HG02798 (cell line): Measurements from ENCODE around the gene SERPINI1.
A peak's percentile ranks its signal among the peaks of the same experiment; 100 is the strongest.

Source experiments
- ATAC-seq: cut with Tn5 transposase; IDR thresholded peaks from one replicate; pipeline ENCODE4 v1.9.1; 2021; ENCODE audit warnings: mild to moderate bottlenecking; ENCODE audit not compliant: unreplicated experiment, poor library complexity

The SERPINI1 gene

DNA sequence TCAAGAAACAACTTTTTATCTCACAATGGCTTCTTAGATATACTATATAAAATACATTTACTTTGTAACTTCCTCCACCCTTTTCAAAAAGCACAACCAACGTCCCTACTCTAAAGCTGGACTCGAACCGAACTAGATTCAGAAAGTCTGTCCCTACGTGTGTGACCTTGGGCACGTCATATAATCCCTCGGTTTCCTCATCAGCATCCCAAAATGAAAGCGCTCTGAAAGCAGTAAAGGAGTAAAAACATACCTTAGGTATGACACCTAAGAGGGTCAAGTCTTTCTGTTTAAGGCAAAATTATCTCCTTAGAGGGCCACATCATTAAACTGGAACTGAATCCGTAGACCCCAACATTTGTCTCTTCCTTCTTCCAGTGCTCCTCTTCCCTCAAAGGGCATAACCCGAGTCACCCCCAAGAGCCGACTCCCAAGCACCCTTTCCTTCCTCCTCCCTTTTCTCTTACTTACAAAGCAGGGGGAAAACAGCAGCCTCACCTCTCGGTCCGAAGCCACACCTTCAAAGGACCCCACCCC, 1.5 kb upstream of the SERPINI1 start:
- ATAC-seq: no peak

GRCh38 chr3:167734498-167735232, 856 bp upstream of the SERPINI1 start, which contains the start of gene PDCD10:
Gene PDCD10, minus strand, starts transcription at chr3:167734892. Its CDS starts 14,735 bp downstream, at chr3:167720157.
- peak; percentile 90 for ATAC-seq

DNA sequence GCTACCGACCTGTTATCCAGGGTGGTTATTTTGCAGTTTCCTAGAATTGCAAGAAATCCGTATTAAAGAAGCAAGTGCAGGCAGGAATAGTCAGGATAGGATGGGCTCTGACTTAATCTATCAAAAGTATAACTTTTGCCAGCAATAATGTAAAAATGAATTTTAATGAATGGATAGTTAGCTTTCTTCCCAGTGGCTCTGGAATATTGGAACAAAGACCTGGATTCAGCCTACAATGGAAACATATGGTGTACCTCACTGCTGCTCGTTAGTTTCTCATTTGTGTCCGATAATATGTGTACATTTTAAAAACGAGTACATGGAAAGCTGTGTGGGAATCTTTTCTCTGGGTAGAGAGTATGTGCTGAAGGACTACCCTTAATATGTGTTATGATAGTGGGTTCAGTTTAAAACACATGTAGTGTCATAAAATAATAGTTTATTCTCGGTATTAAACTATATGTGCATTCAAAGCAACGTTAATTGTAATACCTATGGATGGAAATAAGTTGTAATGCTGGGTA, 805 bp downstream of the SERPINI1 start:
- ATAC-seq: no peak

- no peak for ATAC-seq
Measured at GRCh38 chr3:167736997-167737396, 1.5 kb downstream of the SERPINI1 start.

DNA sequence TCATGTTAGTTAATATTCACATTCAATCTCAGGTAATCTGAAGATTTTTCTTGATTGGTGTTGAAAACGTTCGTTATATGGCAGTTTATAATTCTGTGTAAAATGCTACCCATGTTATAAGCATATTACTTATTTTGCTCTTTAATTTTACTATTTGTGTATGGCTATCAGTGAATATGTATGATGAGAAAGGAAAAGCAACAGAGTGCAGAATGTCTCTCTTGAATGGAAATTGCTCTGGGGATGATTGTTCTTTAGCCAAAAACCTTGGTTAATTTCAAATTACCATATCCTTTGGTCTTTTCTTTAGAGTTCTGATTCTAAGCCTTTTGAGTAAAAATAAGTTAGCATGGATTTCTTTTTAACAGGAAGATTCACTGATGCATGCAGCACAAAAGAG, 2.5 kb downstream of the SERPINI1 start:
- ATAC-seq: no peak

DNA sequence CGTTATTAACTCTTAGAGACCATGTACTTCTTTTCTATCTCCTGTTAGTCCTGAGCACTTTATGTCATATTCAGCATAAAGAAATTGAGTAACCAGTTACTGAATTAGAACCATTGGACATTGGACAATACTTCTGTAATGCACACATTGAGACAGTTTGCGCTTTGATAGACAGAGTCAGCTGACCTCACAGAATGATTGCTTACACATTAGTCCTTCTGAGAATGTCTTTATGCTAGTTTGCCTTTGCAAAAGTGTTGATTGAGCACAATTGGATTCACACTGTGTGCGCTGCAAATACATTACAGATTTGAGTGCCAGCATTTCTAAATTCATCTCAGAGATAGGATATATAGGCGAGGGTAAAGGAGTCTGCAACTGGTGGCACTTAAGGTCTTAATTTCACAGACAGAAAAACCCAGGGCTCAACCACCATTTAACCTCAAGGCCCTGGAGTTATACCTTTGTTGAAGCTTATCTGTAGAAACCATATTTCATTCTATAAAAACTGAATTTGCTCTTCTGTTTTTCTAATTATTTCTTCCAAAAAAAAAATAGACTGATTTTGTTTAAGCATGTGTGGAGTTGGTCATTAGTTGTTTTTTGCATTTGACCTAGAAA, 3.8 kb downstream of the SERPINI1 start:
- ATAC-seq: no peak

- ATAC-seq: peak; percentile 97
Measured at GRCh38 chr3:167740961-167741587, 5.6 kb downstream of the SERPINI1 start.

DNA sequence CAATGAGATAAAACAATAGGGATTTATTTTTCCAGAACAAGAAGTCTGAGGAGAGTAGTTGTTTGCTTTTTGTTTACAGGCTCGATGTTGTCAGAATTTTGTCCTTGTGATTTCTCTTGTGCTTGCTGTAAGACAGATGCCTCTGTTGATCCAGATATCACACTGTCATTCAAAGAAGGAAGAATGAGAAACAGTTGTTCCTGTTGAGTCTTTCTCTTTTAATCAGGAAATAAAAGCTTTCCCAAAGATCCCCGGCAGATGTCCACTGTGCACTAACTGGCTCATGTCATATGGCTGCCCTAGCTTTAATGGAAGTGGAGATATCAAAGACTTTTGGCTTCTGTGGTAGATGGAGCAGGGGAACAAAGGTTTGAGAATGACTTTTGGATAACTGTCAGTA, 6.8 kb downstream of the SERPINI1 start:
- no peak for ATAC-seq

DNA sequence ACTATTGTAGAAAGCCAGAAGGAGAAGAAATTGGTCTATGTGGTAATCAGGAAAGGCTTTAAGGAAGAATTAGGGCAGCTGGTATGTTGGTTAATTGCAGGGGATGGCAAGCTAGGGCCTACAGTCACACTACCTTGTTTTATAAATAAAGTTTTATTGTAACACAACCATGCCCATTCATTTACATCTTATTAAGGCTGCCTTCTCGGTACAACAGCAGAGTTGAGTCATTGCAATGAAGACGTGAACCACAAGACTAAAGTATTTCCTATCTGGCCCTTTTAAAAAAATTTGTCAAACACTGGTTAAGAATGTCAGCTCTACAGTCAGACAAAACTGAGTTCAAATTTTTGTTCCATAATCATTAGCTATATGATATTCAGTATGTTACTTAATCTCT, 8.3 kb downstream of the SERPINI1 start:
- no peak for ATAC-seq

DNA sequence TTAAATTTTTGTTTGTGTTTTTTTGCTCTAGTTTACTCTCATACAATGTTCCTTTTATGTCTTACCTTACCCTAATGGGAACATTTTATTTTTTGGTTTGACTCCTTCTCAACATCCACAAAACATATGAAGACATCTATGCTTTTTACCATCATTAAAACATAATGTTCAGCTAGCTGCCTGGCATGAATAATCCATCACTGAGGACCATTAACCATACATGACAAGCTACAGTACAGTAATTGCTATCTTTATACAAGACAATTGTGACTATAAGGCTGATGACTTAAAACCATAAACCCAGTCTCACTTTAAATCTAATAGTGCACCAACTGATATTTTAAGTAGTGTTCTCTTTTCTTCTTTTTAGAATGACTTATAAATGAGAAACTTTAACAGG, 13.7 kb downstream of the SERPINI1 start:
- no peak for ATAC-seq

DNA sequence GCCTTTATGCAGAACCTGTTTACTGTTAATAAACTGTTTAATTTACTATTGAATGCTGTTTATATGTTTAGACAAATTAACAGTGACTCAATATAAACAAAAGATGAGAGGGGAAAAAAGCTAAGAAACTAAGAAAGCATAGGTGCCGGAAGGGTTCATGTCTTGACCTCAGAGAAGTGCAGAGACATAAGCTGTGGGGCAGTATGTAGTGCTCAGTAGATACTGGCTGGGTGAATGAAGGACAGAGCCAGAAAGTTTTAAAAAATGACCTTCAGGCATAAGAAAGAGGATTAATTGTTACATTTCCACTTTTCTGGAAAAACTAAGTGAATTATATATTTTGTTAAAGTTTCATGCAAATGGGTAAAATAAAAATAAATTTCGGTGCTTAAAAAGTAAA, 14.2 kb downstream of the SERPINI1 start:
- ATAC-seq: no peak

DNA sequence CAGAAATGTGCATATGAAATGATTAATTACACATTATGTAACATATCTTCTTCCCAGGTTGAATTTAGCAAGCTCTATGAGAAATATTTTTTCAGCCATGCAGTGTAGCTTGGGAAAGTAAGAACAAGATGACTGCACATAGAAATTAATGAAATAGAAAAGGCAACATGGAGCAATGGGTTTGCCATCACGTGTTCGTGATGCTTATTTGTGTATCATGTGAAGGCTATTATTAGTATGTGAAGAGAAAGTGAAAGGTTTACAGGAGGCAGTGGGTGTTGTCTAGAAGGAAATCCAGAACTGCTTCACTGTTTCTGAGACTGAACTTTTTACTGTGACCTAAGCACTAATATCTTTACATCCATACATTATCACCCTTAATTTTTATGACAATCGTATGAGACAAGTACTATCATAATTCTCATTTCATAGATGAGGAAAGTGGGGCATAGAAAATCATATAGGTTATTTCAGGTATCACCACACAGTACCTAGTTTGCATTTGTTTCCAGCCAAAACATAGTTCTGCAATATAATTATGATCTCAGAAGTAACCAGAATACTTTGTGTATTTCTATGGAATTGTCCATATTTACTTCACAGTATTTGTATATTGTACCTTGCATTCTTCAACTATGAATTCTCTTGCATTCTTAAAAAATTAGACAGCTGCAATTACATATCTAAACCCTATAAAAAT, 14.9 kb downstream of the SERPINI1 start:
- ATAC-seq: peak; percentile 98

- no peak for ATAC-seq
Measured at GRCh38 chr3:167754049-167754448, 18.5 kb downstream of the SERPINI1 start.

DNA sequence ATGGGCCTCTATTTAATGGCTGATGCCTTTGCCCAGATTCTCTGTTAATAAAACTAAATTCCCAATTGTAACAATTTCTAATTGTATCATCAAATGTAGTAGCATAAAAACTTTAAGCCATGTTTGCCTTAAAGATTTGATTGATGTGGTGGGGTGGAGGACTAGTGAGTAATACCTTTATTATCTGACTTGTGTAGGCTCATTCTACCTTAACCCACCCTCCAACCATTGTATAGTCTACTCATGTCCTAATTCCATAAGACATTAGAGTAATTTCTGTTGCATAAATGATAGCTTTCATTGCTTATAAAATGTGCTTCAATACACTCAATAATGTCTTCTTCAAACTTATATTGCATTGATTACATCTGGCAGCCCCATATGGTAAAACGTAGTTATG, 25.8 kb downstream of the SERPINI1 start:
- no peak for ATAC-seq

DNA sequence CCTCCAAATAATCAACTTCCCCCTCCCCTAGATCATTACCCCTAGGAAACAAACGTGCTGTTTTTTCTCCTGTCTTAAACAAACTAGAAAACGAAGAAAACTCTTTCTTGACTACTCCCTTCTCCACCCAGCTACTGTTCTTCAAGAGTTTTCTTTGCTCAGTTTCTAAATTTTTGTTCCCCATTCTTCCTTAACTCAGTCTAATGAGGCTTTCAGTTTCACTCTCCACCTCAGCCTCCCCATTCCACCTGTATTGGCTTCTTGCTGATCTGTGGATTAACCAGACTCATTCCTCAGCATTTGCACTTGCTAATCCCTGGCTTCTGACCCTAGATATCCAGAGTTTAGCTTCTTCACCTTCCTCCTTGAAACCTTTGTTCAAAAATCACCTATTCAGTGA, 26.8 kb downstream of the SERPINI1 start:
- peak; percentile 43 for ATAC-seq

DNA sequence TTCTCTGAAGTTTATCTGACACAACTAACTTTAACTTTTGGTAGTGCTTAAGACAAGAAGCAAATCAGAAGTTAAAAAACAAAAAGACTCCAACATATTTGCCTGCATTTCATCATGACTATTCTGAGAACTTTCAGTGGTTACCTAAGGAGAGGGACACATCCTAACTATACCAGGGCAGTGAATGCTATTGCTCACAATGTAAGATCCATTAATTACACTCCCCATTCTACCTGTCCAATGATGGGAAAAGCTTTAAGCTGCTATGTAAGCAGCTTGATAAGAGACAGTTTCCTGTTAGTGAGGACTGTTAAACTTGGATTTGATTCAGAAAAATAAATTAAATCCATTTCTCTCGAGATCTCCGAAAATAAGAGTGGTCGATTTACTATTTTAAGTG, 37.5 kb downstream of the SERPINI1 start:
- ATAC-seq: no peak

DNA sequence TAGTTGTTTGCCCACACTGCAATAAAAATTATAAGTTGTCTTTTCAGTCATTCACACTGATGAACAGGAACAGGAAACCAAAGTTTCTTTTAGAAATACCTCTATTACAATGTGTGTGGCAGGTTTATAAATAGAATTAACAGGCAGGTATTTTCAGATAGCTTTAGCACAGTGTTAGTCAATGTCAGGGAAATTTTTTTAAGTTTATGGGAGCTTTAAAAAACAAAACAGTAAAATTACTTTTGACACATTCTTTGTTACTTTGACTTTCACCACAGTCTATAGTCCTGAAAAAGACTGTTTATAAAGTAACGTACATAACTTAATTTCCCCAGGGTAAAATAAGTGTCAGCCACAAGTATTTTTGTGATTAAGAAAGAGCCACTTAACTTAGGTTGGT, 38.1 kb downstream of the SERPINI1 start:
- peak; percentile 78 for ATAC-seq

DNA sequence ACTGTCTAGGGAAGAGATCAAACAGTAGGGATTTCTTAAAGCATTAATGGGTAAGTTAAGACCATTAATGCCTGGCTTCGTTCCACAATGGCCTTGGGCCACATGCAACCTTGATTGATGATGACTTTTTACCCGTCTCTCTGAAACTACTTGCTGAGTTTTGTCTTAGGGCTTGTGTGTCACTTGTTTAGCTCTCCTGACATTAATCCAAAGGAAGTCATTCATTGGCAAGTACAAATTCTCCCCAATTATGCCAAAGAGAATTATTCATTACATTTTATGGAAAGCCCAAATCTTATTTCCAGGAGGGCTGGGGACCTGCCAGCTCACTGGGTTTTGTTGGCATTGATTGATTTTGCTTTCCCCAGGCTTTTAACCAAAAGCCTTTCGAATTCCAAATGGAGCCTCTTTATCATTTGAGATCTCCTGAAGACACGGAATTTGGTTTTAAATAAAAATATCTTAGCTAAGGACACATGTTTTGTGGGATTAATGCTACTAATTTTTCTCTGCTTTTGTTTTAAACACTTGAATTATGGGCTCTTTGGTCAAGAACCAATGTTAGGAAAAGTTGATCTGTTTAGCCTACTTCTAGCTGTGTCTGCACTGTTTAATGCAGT, 40.7 kb downstream of the SERPINI1 start:
- ATAC-seq: no peak

GRCh38 chr3:167777356-167777755, 41.8 kb downstream of the SERPINI1 start:
- ATAC-seq: peak; percentile 34
